22Rv1 (cell line): ENCODE results near the gene CELF2.

ENCODE experiments used
- ZFX ChIP-seq: fragments of 450-650 bp; IDR thresholded peaks from 2 replicates; pipeline ENCODE4 v1.6.1; 2017; ENCODE audit warnings: antibody characterized with exemption, borderline replicate concordance
- TF ChIP-seq, protein P1 (sequence below): fragments of 450-650 bp; IDR thresholded peaks from 2 replicates; pipeline ENCODE4 v1.5.1; 2017; ENCODE audit warnings: mild to moderate bottlenecking

DNA sequence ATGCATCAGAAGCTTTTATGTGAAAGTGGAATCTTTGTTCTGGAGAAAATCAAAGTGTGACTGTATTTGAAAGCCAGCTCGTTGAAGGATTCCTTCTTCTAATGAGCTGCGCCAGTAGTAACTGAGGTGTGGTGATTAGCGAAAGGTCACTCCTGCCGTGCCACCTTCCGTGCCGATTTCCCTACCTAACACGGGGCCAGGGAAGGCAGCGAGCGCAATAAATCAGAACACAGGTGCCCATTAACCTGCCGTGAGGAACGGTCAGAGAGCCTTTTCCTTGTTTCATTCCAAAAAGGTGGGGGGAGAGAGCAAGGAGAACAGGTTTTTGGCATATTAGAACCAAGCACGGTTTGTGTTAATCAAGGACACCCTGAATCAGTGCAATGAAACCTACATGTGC, 258.0 kb downstream of the CELF2 start:
- TF ChIP-seq, protein P1, sequence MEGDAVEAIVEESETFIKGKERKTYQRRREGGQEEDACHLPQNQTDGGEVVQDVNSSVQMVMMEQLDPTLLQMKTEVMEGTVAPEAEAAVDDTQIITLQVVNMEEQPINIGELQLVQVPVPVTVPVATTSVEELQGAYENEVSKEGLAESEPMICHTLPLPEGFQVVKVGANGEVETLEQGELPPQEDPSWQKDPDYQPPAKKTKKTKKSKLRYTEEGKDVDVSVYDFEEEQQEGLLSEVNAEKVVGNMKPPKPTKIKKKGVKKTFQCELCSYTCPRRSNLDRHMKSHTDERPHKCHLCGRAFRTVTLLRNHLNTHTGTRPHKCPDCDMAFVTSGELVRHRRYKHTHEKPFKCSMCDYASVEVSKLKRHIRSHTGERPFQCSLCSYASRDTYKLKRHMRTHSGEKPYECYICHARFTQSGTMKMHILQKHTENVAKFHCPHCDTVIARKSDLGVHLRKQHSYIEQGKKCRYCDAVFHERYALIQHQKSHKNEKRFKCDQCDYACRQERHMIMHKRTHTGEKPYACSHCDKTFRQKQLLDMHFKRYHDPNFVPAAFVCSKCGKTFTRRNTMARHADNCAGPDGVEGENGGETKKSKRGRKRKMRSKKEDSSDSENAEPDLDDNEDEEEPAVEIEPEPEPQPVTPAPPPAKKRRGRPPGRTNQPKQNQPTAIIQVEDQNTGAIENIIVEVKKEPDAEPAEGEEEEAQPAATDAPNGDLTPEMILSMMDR: no peak
- no peak for TF ChIP-seq ZFX
